HG03342 (cell line): ENCODE measurements around the gene CDC42BPA.
"Not testable (repeated sequence)": the region's sequence is repeated elsewhere in the genome, so short reads cannot be mapped to it uniquely, and the experiment has no call there.

Experiments used
- ATAC-seq: cut with Tn5 transposase; IDR thresholded peaks from one replicate; pipeline ENCODE4 v1.9.1; 2021; ENCODE audit warnings: mild to moderate bottlenecking, moderate library complexity; ENCODE audit not compliant: unreplicated experiment

The CDC42BPA gene

GRCh38 chr1:227263869-227264268, 54.4 kb downstream of the CDC42BPA start:
- ATAC-seq, result no peak

GRCh38 chr1:227261501-227261900, 56.8 kb downstream of the CDC42BPA start:
- ATAC-seq, result no peak

- ATAC-seq, result no peak
Observed at GRCh38 chr1:227260433-227260832, 57.9 kb downstream of the CDC42BPA start.

- no peak for ATAC-seq
Observed at GRCh38 chr1:227257964-227258363, 60.3 kb downstream of the CDC42BPA start.

GRCh38 chr1:227255086-227255732, 63.1 kb downstream of the CDC42BPA start:
- ATAC-seq, result no peak

GRCh38 chr1:227253065-227253464, 65.2 kb downstream of the CDC42BPA start:
- no peak for ATAC-seq

GRCh38 chr1:227245613-227246320, 72.5 kb downstream of the CDC42BPA start:
- no peak for ATAC-seq

GRCh38 chr1:227244339-227245118, 73.8 kb downstream of the CDC42BPA start:
- no peak for ATAC-seq

GRCh38 chr1:227242811-227243682, 75.2 kb downstream of the CDC42BPA start:
- ATAC-seq, result no peak

GRCh38 chr1:227240983-227241382, 77.3 kb downstream of the CDC42BPA start:
- no peak for ATAC-seq

GRCh38 chr1:227234998-227235405, 83.3 kb downstream of the CDC42BPA start:
- ATAC-seq, result no peak

GRCh38 chr1:227231128-227231527, 87.2 kb downstream of the CDC42BPA start:
- ATAC-seq, result not testable (repeated sequence)

GRCh38 chr1:227228201-227228600, 90.1 kb downstream of the CDC42BPA start:
- no peak for ATAC-seq

GRCh38 chr1:227227761-227228160, 90.5 kb downstream of the CDC42BPA start:
- ATAC-seq, result no peak

- ATAC-seq, result no peak
Observed at GRCh38 chr1:227225715-227226346, 92.5 kb downstream of the CDC42BPA start.

- no peak for ATAC-seq
Observed at GRCh38 chr1:227223171-227223806, 95.0 kb downstream of the CDC42BPA start.

GRCh38 chr1:227219715-227220292, 98.5 kb downstream of the CDC42BPA start:
- no peak for ATAC-seq

GRCh38 chr1:227218870-227219573, 99.3 kb downstream of the CDC42BPA start:
- no peak for ATAC-seq
